ELR (cell line): ENCODE measurements around the gene EED.
"Not testable (repeated sequence)": the region's sequence is repeated elsewhere in the genome, so short reads cannot be mapped to it uniquely, and the experiment has no call there.

Source experiments
- DNase-seq: peaks from one replicate; pipeline ENCODE4 v3.0.0-alpha.2; 2015; ENCODE audit warnings: low read depth

EED gene

DNA sequence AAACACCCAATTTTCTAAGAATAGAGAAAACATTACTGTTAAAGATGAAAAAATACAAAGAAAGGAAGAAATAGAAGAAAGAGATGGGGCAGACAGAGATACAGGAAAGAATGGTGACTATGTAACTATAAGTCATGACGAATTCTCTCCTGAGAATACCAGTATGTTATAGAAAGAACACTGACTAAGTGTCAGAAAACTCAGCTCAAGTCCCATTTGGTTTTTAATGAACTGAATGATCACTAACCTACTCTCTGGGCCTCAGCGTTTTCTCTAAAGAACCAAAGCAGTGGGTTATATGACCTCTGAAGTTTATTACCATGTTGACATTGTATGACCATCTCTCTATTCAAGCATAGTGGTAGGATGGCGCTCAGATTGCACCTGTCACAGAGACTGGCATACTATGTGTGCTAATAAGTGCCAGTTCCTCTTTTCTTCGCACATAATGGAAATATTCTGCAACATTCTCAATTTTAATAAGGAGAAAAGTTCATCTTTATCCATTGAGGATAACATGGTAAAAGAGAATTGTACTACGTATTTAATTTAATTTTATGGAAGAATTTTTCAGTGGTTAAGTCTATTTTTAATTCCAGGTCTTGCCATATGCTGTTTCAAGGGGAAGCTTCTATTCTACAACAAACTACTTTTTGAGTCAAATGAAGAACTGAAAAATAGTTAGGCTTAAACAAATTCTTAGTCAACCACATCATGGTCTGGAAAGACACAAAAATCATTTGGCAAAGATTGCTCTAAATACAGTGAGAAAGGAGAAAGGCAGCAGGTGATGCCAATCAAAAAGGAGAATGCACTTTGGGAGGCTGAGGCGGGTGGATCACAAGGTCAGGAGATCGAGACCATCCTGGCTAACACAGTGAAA, 25.0 kb upstream of the EED start:
- no peak for DNase-seq

DNA sequence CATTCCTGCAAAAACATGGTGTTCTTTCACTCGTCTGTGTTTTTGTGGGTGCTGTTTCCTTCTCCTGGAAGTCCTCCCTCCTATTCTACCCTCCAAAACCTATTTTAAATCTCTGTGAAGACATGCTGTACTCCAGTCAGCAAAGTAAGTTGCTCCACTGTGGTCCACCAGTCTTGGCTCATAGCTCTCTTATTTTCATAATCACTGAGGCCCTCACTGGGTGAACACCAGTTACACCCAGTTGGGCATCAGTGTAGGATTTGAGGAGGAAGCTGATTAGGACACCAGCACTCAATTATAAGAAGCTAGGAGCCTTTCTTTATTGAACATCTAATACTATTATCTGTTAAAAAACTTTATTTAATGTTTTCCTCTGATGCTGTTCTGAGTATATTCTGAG, 23.9 kb upstream of the EED start:
- no peak for DNase-seq

DNA sequence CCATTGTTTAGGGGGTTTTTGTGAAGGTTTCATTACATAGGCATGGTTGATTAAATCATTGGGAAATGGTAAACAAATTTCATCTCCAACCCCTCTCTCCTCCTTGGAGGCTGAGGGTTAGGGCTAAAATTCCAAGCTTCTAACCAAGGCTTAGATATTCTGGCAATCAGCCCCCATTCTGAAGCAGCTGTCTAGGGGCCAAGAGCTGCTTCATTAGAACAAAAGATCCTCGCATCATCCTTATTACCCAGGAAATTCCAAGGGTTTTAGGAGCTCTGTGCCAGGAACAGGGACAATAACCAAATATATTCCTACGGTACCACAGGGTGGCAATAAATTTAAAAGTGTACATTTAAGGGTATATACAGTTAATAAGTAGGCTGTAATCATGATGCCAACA, 22.5 kb upstream of the EED start:
- no peak for DNase-seq

DNA sequence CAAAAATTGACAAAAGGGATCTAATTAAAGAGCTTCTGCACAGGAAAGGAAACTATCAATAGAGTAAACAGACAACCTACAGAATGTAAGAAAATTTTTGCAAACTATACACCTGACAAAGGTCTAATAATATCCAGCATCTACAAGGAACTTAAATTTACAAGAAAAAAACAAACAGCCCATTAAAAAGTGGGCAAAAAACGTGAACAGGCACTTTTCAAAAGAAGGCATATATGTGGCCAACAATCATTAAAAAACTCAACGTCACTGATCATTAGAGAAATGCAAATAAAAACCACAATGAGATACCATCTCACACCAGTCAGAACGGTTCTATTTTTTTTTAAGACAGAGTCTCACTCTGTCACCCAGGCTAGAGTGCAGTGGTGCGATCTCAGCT, 20.0 kb upstream of the EED start:
- not testable (repeated sequence) for DNase-seq

DNA sequence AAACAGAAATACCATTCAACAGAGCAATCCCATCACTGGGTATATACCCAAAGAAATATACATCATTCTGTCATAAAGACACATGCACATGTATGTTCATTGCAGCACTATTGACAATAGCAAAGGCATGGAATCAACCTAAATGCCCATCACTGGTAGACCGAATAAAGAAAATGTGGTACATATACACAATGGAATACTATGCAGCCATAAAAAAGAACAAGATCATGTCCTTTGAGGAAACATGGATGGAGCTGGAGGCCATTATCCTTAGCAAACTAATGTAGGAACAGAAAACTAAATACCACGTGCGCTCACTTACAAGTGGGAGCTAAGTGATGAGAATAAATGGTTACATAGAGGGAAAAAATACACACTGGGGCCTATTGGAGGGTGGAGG, 19.2 kb upstream of the EED start:
- not testable (repeated sequence) for DNase-seq

DNA sequence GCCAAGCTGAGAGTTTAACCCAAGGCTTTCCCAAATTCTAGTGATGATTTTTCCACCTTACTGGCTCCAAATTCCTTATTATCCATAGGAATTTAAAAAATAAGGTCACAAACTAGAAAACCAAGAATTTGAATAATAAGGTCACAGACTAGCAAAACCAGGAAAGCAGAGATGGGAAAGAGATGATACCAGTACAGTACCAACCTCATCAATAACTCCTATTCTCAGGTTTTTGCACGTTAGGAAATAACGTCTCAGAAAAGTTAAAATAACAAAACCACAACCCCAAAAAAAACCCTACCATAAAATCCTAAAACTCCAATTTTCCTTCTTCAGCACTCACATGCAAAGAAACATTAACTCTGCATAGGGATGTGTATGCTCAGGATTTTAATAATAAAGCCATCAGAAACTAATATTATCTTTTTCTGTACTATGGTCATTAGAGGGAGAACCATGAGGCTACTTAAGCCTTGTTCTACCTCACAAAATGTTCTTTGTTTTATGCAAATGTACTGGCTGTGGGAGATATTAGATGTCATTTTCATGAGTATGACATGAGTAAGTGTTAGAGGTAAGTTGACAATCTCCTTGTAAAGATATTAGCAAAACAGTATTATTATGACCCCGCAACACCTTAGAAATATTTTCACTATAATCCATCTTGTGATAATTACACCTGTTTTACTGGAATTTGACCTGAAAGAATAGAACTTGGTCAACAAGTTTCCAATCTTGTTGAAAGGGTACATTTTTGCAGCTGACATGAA, 16.1 kb upstream of the EED start:
- no peak for DNase-seq

- not testable (repeated sequence) for DNase-seq
Measured at GRCh38 chr11:86229039-86229330, 15.6 kb upstream of the EED start.

- DNase-seq = peak; percentile 65
Measured at GRCh38 chr11:86230179-86230804, 14.3 kb upstream of the EED start.

- DNase-seq = peak; percentile 43
Measured at GRCh38 chr11:86230921-86231434, 13.6 kb upstream of the EED start.

DNA sequence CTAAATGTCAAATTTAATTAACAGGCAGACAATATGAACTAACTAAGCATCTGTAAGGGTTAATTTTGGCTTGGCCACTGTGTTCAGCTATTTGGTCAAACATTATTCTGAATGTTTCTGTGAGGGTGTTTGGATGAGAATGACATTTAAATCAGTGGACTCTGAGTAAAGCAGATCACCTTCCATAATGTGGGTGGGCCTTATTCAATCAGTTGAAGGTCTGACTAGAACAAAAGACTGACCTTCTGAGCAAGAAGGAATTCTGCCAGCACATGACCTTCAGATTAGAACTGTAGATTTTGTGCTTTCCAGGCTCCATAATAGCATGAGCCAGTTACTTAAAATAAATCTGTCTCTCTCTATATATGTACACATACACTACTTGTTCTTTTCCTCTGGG, 12.0 kb upstream of the EED start:
- DNase-seq = no peak

- no peak for DNase-seq
Measured at GRCh38 chr11:86234831-86235461, 9.6 kb upstream of the EED start.

- no peak for DNase-seq
Measured at GRCh38 chr11:86237267-86237804, 7.2 kb upstream of the EED start.

DNA sequence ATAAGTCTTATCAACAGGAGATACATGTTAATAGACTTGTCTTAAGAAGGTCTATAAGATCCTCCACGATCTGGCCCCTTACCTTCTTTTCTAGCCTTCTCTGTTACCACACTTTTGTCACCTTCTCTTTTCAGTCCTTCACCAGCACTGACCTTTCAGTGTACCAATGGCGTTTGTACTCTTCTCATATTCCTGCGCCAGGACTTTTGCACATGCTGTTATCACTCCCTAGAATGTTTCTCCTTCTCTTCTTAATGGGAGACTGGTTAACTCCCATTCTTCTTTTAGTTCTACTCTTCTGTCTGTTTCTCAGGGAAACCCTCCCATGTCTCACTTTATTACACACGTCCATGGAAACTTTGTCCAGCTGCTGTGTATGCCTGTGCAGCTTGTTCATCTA, 4.4 kb upstream of the EED start:
- DNase-seq = no peak

DNA sequence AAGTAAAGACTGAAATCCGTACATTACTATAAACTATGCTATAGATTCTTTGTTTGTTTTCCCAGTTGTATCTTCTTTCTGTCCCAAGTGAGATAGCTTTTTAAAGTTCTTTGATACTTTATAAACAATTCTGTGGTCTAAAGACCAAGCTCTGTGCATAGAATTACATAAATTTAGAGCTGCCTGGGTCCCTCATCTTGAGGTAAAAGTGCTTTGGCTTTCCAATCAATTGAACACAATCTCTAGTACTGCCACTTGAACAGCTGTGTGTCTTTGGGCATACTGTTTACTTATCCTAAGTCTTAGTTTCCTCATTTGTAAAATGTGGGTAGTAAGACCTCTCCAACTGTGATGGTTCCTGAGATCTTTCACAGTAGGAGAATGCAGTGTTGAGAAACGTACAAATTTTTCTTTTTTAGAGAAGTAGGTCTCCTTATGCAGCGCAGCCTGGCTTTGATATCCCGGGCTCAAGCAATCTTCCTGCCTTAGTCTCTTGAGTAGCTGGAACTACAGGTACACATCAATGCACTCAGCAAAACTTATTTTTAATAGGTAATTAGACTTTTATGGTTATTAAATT, 2.5 kb upstream of the EED start:
- no peak for DNase-seq

DNA sequence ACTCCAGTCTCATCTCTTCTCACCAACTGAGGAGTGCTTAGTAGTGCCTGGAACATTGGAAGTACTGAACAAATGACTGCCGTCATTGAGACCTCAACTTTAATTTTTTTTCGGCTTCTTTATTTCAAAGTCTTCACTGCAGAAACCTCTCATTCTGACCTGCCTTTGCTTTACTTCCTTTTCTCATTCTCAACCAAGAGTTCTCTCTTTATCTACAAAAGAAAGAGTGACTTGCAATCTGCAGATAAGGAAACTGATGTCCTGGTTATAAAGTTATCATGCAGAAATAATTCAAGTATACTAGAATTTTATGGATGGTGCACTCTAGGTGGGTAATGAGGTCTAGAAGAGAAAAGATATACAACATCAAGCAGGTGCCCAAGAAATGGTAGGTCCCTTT, 1.2 kb upstream of the EED start:
- DNase-seq = no peak

DNA sequence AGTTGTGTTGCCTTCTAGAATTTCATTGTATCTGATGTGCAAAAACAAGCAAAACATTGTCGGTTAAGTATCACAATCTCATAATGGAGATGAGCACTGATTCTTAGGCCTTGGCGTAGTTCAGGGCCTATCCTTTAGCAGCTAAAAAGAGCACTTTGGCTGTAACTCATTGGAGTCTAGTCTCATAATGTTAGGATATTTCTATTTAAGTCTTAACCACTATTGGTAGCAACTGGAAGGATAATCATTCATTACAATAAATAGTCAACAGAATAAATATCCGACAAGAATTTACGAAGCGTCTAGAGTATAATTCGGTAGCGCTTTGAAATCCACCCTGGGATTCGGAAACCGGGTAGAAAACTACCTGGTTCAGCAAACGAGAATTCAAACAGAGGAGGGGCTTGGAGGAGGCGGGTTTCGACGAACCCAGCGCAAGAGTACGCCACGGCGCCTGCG, 461 bp upstream of the EED start:
- peak; percentile 92 for DNase-seq

GRCh38 chr11:86245369-86246292, 1.1 kb downstream of the EED start:
- peak; percentile 46 for DNase-seq

- DNase-seq = peak; percentile 14
Measured at GRCh38 chr11:86246293-86246675, 1.7 kb downstream of the EED start.

GRCh38 chr11:86247608-86248007, 3.1 kb downstream of the EED start:
- no peak for DNase-seq

DNA sequence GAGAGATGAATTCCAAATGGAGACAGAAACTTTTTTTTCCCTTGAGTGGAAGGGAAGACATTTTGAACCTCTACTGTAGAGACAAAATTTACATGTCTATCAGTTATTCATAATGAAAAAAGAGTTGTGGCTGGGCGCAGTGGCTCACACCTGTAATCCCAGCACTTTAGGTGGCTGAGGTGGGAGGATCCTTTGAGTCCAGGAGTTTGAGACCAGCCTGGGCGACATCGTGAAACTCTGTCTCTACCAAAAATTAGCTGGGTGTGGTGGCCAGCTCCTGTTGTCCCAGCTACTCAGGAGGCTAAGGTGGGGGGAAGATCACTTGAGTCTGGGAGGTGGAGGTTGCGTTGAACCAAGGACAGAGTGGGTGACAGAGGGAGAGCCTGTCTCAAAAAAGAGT, 4.1 kb downstream of the EED start:
- DNase-seq = no peak
